Endometrial microvascular endothelial cells (primary cell): ENCODE measurements around the gene DAB1. TPM values are rescaled to one million over a fixed set of nuclear protein-coding genes. Genes with fewer than 3 reads are reported as not detected.

Source experiments
- in situ Hi-C: cut with HindIII; loops from 2 replicates; pipeline ENCODE4 v1.10.0; 2017; ENCODE audit warnings: low sequenced_read_pairs, low pct_unique_long_range_greater_than_20kb; ENCODE audit errors: inconsistent ontology term
- total RNA-seq: library from RNA; depleted of rRNA; stranded (reverse); fragments of >200 nt; gene quantifications from one replicate; pipeline ENCODE4 v1.2.3, GENCODE V29; 2015; ENCODE audit errors: inconsistent ontology term

Gene DAB1
- total RNA-seq, 1 donor from 2014 or later, result not detected

GRCh38 chr1:57420981-57421785, 2.7 kb downstream of the DAB1 start:
- in situ Hi-C loops, result no loop called here

GRCh38 chr1:57418971-57419370, 4.9 kb downstream of the DAB1 start:
- in situ Hi-C loops, result no loop called here

GRCh38 chr1:57411262-57411661, 12.6 kb downstream of the DAB1 start:
- in situ Hi-C loops, result no loop called here

GRCh38 chr1:57410508-57410907, 13.4 kb downstream of the DAB1 start:
- in situ Hi-C loops, result no loop called here

- in situ Hi-C loops, result no loop called here
These were observed 15.9 kb downstream of the DAB1 start for GRCh38 chr1:57407928-57408327.

GRCh38 chr1:57406428-57406970, 17.4 kb downstream of the DAB1 start:
- in situ Hi-C loops, result no loop called here

GRCh38 chr1:57404884-57405283, 19.0 kb downstream of the DAB1 start:
- in situ Hi-C loops, result no loop called here

GRCh38 chr1:57403201-57403600, 20.7 kb downstream of the DAB1 start:
- in situ Hi-C loops, result no loop called here

GRCh38 chr1:57401671-57402070, 22.2 kb downstream of the DAB1 start:
- in situ Hi-C loops, result no loop called here

GRCh38 chr1:57400048-57400447, 23.8 kb downstream of the DAB1 start:
- in situ Hi-C loops, result no loop called here

GRCh38 chr1:57393058-57393584, 30.7 kb downstream of the DAB1 start:
- in situ Hi-C loops, result no loop called here

- in situ Hi-C loops, result no loop called here
These were observed 38.5 kb downstream of the DAB1 start for GRCh38 chr1:57385336-57385735.

- in situ Hi-C loops, result no loop called here
These were observed 39.0 kb downstream of the DAB1 start for GRCh38 chr1:57384901-57385300.

- in situ Hi-C loops, result no loop called here
These were observed 39.6 kb downstream of the DAB1 start for GRCh38 chr1:57384284-57384683.

- in situ Hi-C loops, result no loop called here
These were observed 42.0 kb downstream of the DAB1 start for GRCh38 chr1:57381871-57382270.

GRCh38 chr1:57381426-57381825, 42.4 kb downstream of the DAB1 start:
- in situ Hi-C loops, result no loop called here

GRCh38 chr1:57380923-57381322, 42.9 kb downstream of the DAB1 start:
- in situ Hi-C loops, result no loop called here

GRCh38 chr1:57378534-57378933, 45.3 kb downstream of the DAB1 start:
- in situ Hi-C loops, result no loop called here

- in situ Hi-C loops, result no loop called here
These were observed 46.3 kb downstream of the DAB1 start for GRCh38 chr1:57377339-57378139.

- in situ Hi-C loops, result no loop called here
These were observed 47.8 kb downstream of the DAB1 start for GRCh38 chr1:57376041-57376440.
